ENCODE measurements around the gene NECAB2. TPM values are rescaled to one million over a fixed set of nuclear protein-coding genes. Genes with fewer than 3 reads are reported as not detected.

NECAB2 gene
- polyA plus RNA-seq, 2 of the 4 experiments (the other 2 are of a cell fraction), result 1.1 to 1.4 TPM

GRCh38 chr16:84040823-84041820 lies 73.1 kb downstream of the NECAB2 start:
- WGBS (ENCODE audit: missing lambda C conversion rate), result 73% methylated on average over 42 of the region's 42 CpGs
- ChIA-PET POLR2A (no interaction called here), CTCF (interaction anchor here (0.6 to 11.3 kb wide), 10 partner anchors 13 to 84 kb away, joined by 3 to 87 read pairs (median 4); no protein-coding TSS in a partner anchor)
- ATAC-seq (no peak), DNase-seq (ENCODE audit: low read depth in 1 of 2, low spot score in 1 of 2) (no peak), FAIRE-seq (no peak)
- no peaks in the 10 kb centered on the region for H3K9me3 ChIP-seq
- TF ChIP-seq MAX (IDR thresholded peaks at IDR 0.05) (no peak), HMGXB4 (CRISPR knock-in tag; IDR thresholded peaks at IDR 0.05; ENCODE audit: borderline replicate concordance) (no peak), USF2 (IDR thresholded peaks at IDR 0.05) (no peak), HOXB13 (CRISPR knock-in tag; IDR thresholded peaks at IDR 0.05; ENCODE audit: low read depth) (no peak), FOSL2 (IDR thresholded peaks at IDR 0.05) (no peak), FOSL2 (CRISPR knock-in tag; IDR thresholded peaks at IDR 0.05) (no peak), PBX3 (IDR thresholded peaks at IDR 0.05) (no peak), E2F6 (IDR thresholded peaks at IDR 0.05; ENCODE audit: borderline replicate concordance, low read depth) (no peak), ESRRA (IDR thresholded peaks at IDR 0.05; ENCODE audit: borderline replicate concordance, low read length) (no peak), JUNB (IDR thresholded peaks at IDR 0.05) (no peak), TP53 (CRISPR knock-in tag; IDR thresholded peaks at IDR 0.05) (no peak), FOSB (CRISPR knock-in tag; IDR thresholded peaks at IDR 0.05) (no peak), RFX5 (IDR thresholded peaks at IDR 0.05) (no peak), PHF8 (IDR thresholded peaks at IDR 0.05; ENCODE audit: borderline replicate concordance, low read depth) (no peak), HEYL (CRISPR knock-in tag; IDR thresholded peaks at IDR 0.05) (no peak), MYC (IDR thresholded peaks at IDR 0.05; ENCODE audit: borderline replicate concordance, low read length) (no peak), NR3C1 (IDR thresholded peaks at IDR 0.05) (no peak)
- H3K4me3 ChIP-seq, result no peak overlapping the region
- no peak overlapping the region for H3K4me2 ChIP-seq
- no peaks in the 10 kb centered on the region for H3K4me1 ChIP-seq
- no peak overlapping the region for H3K27ac ChIP-seq

GRCh38 chr16:84041881-84042280 lies 73.8 kb downstream of the NECAB2 start:
- 80% methylated on average over 17 of the region's 17 CpGs for WGBS (ENCODE audit: missing lambda C conversion rate)
- POLR2A ChIA-PET, result no interaction called here
- no peak for ATAC-seq
- Histone ChIP-seq H3K4me1 (no peaks in the 10 kb centered on the region), H3K4me3 (no peak overlapping the region), H3K4me2 (no peak overlapping the region), H3K9me3 (no peaks in the 10 kb centered on the region), H3K27ac (no peak overlapping the region)
- CTCF ChIA-PET, result interaction anchor here (0.7 to 11.3 kb wide), 7 partner anchors 15 to 85 kb away, joined by 3 to 87 read pairs (median 4); no protein-coding TSS in a partner anchor
- FAIRE-seq, result no peak
- TF ChIP-seq RFX5 (IDR thresholded peaks at IDR 0.05) (no peak), HES2 (IDR thresholded peaks at IDR 0.05) (no peak), MAX (IDR thresholded peaks at IDR 0.05) (no peak), KDM5A (IDR thresholded peaks at IDR 0.05) (no peak), HMGXB4 (CRISPR knock-in tag; IDR thresholded peaks at IDR 0.05; ENCODE audit: borderline replicate concordance) (no peak), EHF (CRISPR knock-in tag; IDR thresholded peaks at IDR 0.05) (no peak)
- DNase-seq (ENCODE audit: low read depth in 1 of 2, low spot score in 1 of 2), result no peak

All from A549 (cell line).